K562 (cell line): Measurements from ENCODE around the gene SHISAL1. TPM values are rescaled to one million over a fixed set of nuclear protein-coding genes. Genes with fewer than 3 reads are reported as not detected.

ENCODE experiments used
- ATAC-seq: fragments of 200-7000 bp; cut with Tn5 transposase; 3 replicates; pipeline ENCODE4 v1.9.1; 2020; ENCODE audit warnings: moderate library complexity
- BruUV-seq: library from RNA; stranded (reverse); fragments of 400-500 nt; replicated peaks from 2 replicates; lab custom pipeline; 2021; lab: Mats Ljungman, UMichigan
- CTCF ChIA-PET: fragments of 300-600 bp; formaldehyde crosslinking; extraction: SDS; loops from one replicate; lab custom pipeline; 2021; ENCODE audit warnings: low intra/inter-chr PET ratio; lab: Yijun Ruan, JAX
- POLR2A ChIA-PET: fragments of 300-600, 350-650 bp; sonication (Branson Sonifier 250); formaldehyde crosslinking; extraction: SDS; loops from one replicate; lab custom pipeline; 2021; ENCODE audit warnings: antibody characterized with exemption, inconsistent platforms; lab: Yijun Ruan, JAX
- DNase-seq, 4 experiments: peaks; one replicate each; pipeline versions ENCODE4 v3.0.0 to v3.0.0-alpha.2; 2011 to 2018; ENCODE audit warnings: low spot score in 3 of 4, mixed read lengths in 3 of 4; ENCODE audit errors: extremely low read depth in 1 of 4
- FAIRE-seq: peaks from 2 replicates; lab custom pipeline; 2011; peaks lifted over from hg19 to GRCh38; lab: Jason Lieb, UNC
- H2AFZ ChIP-seq: 2 replicates; pipeline ENCODE4 v1.6.0; 2011; ENCODE audit warnings: low read depth, low read length, control low read depth, inconsistent platforms
- H3K27ac ChIP-seq: fragments of 200-600 bp; 3 replicates; pipeline ENCODE4 v1.8.0; 2011; ENCODE audit warnings: low read depth, mild to moderate bottlenecking, control low read depth, inconsistent platforms, low read length, moderate library complexity, mixed read lengths; ENCODE audit errors: extremely low read depth
- H3K27me3 ChIP-seq, 2 experiments: fragments of 300-600 bp in 1 of 2; 2 replicates in 1 of 2; 3 replicates in 1 of 2; pipeline versions ENCODE4 v1.6.0 to v1.8.0; 2011; ENCODE audit warnings: inconsistent platforms in 2 of 2, low read length in 2 of 2, mild to moderate bottlenecking in 1 of 2, mixed read lengths in 1 of 2, moderate library complexity in 1 of 2; ENCODE audit not compliant: control insufficient read depth in 2 of 2, insufficient read depth in 2 of 2
- H3K36me3 ChIP-seq: fragments of 300-600 bp; 3 replicates; pipeline ENCODE4 v1.8.0; 2011; ENCODE audit warnings: mild to moderate bottlenecking, low read length, inconsistent platforms; ENCODE audit not compliant: control insufficient read depth, insufficient read depth
- H3K4me1 ChIP-seq, 2 experiments: fragments of 200-600 bp in 1 of 2; replicated peaks in 1 of 2; 2 replicates in 1 of 2; 3 replicates in 1 of 2; pipeline versions ENCODE4 v1.5.1 to v1.8.0; 2011; ENCODE audit warnings: inconsistent platforms in 2 of 2, low read length in 2 of 2, mild to moderate bottlenecking in 1 of 2, mixed read lengths in 1 of 2, moderate library complexity in 1 of 2; ENCODE audit not compliant: control insufficient read depth in 2 of 2, insufficient read depth in 2 of 2
- H3K4me2 ChIP-seq: 2 replicates; pipeline ENCODE4 v1.6.1; 2011; ENCODE audit warnings: low read length, control low read depth, inconsistent platforms, mixed read lengths; ENCODE audit not compliant: insufficient read depth
- H3K4me3 ChIP-seq: fragments of 200-600 bp; sonication (generic), shearing (Covaris generic); 2 replicates; pipeline ENCODE4 v1.5.1; 2016; ENCODE audit warnings: control low read depth, inconsistent platforms
- H3K79me2 ChIP-seq: fragments of 200-600 bp; 3 replicates; pipeline ENCODE4 v1.8.0; 2011; ENCODE audit warnings: low read length, inconsistent platforms; ENCODE audit not compliant: control insufficient read depth, insufficient read depth
- H3K9ac ChIP-seq, 2 experiments: 2 replicates each; pipeline versions ENCODE4 v1.6.0 to v1.6.1; 2011; ENCODE audit warnings: low read depth in 2 of 2, low read length in 2 of 2, control low read depth in 1 of 2, inconsistent platforms in 1 of 2, mild to moderate bottlenecking in 1 of 2, mixed read lengths in 1 of 2; ENCODE audit not compliant: insufficient read depth in 1 of 2
- H3K9me1 ChIP-seq: one replicate; pipeline ENCODE4 v1.6.0; 2011; ENCODE audit warnings: inconsistent platforms, mild to moderate bottlenecking, low read length, moderate library complexity; ENCODE audit not compliant: control insufficient read depth, insufficient read depth
- H3K9me3 ChIP-seq: replicated peaks from 2 replicates; pipeline ENCODE4 v1.5.1; 2011; ENCODE audit warnings: low read depth, low read length, inconsistent platforms; ENCODE audit not compliant: control insufficient read depth, insufficient read depth
- H4K20me1 ChIP-seq: replicated peaks from 2 replicates; pipeline ENCODE4 v1.6.1; 2011; ENCODE audit warnings: low read length, inconsistent platforms, mixed read lengths; ENCODE audit not compliant: control insufficient read depth, insufficient read depth
- BCL6 ChIP-seq: fragments of 250-450 bp; sonication (Bioruptor Pico); IDR thresholded peaks from 2 replicates; pipeline ENCODE4 v1.4.0; 2020
- ERF ChIP-seq: fragments of 450-650 bp; formaldehyde crosslinking; IDR thresholded peaks from 2 replicates; pipeline ENCODE4 v1.4.0; 2020; ENCODE audit warnings: mild to moderate bottlenecking, mixed read lengths
- FIP1L1 ChIP-seq: fragments of 200-400 bp; formaldehyde crosslinking; IDR thresholded peaks from 2 replicates; pipeline ENCODE4 v1.6.1; 2018; ENCODE audit warnings: mild to moderate bottlenecking, low read depth, low read length; ENCODE audit not compliant: poor library complexity, severe bottlenecking
- GATAD2A ChIP-seq: fragments of 450-650 bp; IDR thresholded peaks from 2 replicates; pipeline ENCODE4 v1.6.1; 2017
- HNRNPUL1 ChIP-seq: fragments of 200-400 bp; formaldehyde crosslinking; IDR thresholded peaks from 2 replicates; pipeline ENCODE4 v1.6.1; 2017; ENCODE audit warnings: low read length
- LEF1 ChIP-seq: fragments of 450-650 bp; IDR thresholded peaks from 2 replicates; pipeline ENCODE4 v1.6.1; 2016; ENCODE audit warnings: mild to moderate bottlenecking
- PYGO2 ChIP-seq: fragments of 450-650 bp; IDR thresholded peaks from 2 replicates; pipeline ENCODE4 v1.6.1; 2016; ENCODE audit warnings: mild to moderate bottlenecking, missing genetic modification characterization, moderate library complexity, missing compliant biosample characterization
- RB1 ChIP-seq: fragments of 450-650 bp; IDR thresholded peaks from 2 replicates; pipeline ENCODE4 v1.6.1; 2017; ENCODE audit warnings: low read depth, mild to moderate bottlenecking
- RBM25 ChIP-seq: fragments of 200-400 bp; formaldehyde crosslinking; IDR thresholded peaks from 2 replicates; pipeline ENCODE4 v1.6.1; 2018; ENCODE audit warnings: low read length, low read depth, moderate library complexity; ENCODE audit not compliant: severe bottlenecking
- RCOR1 ChIP-seq, 2 experiments: IDR thresholded peaks; 2 replicates each; pipeline ENCODE4 v1.6.1; 2012; ENCODE audit warnings: low read depth in 2 of 2, low read length in 2 of 2, borderline replicate concordance in 1 of 2, improper control_type of control experiment in 1 of 2
- ZBED1 ChIP-seq: IDR thresholded peaks from 2 replicates; pipeline ENCODE4 v1.6.1; 2014
- ZFP36 ChIP-seq: fragments of 150-350 bp; IDR thresholded peaks from 2 replicates; pipeline ENCODE4 v1.6.1; 2018; ENCODE audit warnings: low read length, low read depth; ENCODE audit not compliant: partially characterized antibody
- ZNF436 ChIP-seq: fragments of 250-450, 450-650 bp; sonication (Bioruptor Pico); formaldehyde crosslinking; IDR thresholded peaks from 2 replicates; pipeline ENCODE4 v1.7.0; 2020; ENCODE audit warnings: mild to moderate bottlenecking
- WGBS: fragments of 100-300 bp; shearing (Covaris generic); methylation state at CpG from one replicate; pipeline ENCODE4 v1.1.6; 2016; ENCODE audit warnings: low coverage, mixed read lengths; ENCODE audit not compliant: insufficient coverage; ENCODE audit errors: missing lambda C conversion rate; 5-methylcytosine and 5-hydroxymethylcytosine counted together
- in situ Hi-C: fragments of 300-500 bp; cut with MboI; formaldehyde crosslinking; loops from 4 replicates; pipeline ENCODE4 v1.15.0; 2018; ENCODE audit warnings: inconsistent platforms, mixed read lengths
- intact Hi-C: fragments of 100-400 bp; cut with micrococcal nuclease; formaldehyde crosslinking; loops from 2 replicates; pipeline ENCODE4 v1.14.2; 2022
- polyA plus RNA-seq, 8 experiments: library from polyadenylated mRNA; depleted of rRNA in 4 of 8; stranded (reverse) in 5 of 8; unstranded in 3 of 8; fragments of >200 nt; fragmentation: Nextera tagmentation in 2 of 8; fragmentation: Illumina TruSeq in 1 of 8; extraction: Ambion mirVana in 2 of 8; extraction: Trizol in 1 of 8; gene quantifications; 2 replicates each; pipeline versions ENCODE4 v1.2.1 to v1.2.3, GENCODE V29; 2011 to 2014; ENCODE audit warnings: inconsistent platforms in 1 of 8, missing spikeins in 1 of 8
- total RNA-seq, 7 experiments: library from RNA; depleted of rRNA in 6 of 7; stranded (reverse); fragments of >200 nt in 6 of 7; fragmentation: Illumina TruSeq in 2 of 7; extraction: Trizol in 2 of 7; gene quantifications; 2 replicates each; pipeline versions ENCODE4 v1.2.1 to v1.2.3, GENCODE V29; 2011 to 2021; ENCODE audit warnings: low replicate concordance in 1 of 7
- TF ChIP-seq, protein P1 (sequence below): IDR thresholded peaks from 3 replicates; pipeline ENCODE4 v1.6.1; 2011; ENCODE audit warnings: borderline replicate concordance, mild to moderate bottlenecking; ENCODE audit not compliant: insufficient read length, insufficient read depth

SHISAL1 gene
- total and polyA plus RNA-seq, 9 of the 15 experiments (the other 6 are each of a cell fraction or from before 2014, with no cell fraction given) = not detected

GRCh38 chr22:44344407-44344806 is 31.7 kb upstream of the SHISAL1 start (continued):
- TF ChIP-seq BCL6 (CRISPR knock-in tag) = no peak
- TF ChIP-seq FIP1L1 = no peak
- no peak for TF ChIP-seq ERF (CRISPR knock-in tag)
- no peak for TF ChIP-seq HNRNPUL1
- TF ChIP-seq RB1 = no peak
- TF ChIP-seq ZBED1 = no peak
- TF ChIP-seq, protein P1, sequence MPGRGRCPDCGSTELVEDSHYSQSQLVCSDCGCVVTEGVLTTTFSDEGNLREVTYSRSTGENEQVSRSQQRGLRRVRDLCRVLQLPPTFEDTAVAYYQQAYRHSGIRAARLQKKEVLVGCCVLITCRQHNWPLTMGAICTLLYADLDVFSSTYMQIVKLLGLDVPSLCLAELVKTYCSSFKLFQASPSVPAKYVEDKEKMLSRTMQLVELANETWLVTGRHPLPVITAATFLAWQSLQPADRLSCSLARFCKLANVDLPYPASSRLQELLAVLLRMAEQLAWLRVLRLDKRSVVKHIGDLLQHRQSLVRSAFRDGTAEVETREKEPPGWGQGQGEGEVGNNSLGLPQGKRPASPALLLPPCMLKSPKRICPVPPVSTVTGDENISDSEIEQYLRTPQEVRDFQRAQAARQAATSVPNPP = no peak

- Histone ChIP-seq H4K20me1 (no peaks in the 10 kb centered on the region), H3K36me3 (no peaks in the 10 kb centered on the region), H3K9me3 (no peaks in the 10 kb centered on the region), H3K27me3 (peaks cover 0 to 5% of the 10 kb centered on the region in 2 experiments; a peak in 1 of 5 replicates), H3K4me3 (no peak overlapping the region), H3K4me2 (no peak overlapping the region), H3K4me1 (no peaks in the 10 kb centered on the region; a peak in 1 of 5 replicates), H2AFZ (no peak overlapping the region), H3K9me1 (no peaks in the 10 kb centered on the region), H3K27ac (no peak overlapping the region), H3K79me2 (no peaks in the 10 kb centered on the region), H3K9ac (no peak overlapping the region)
- FAIRE-seq = no peak
- WGBS = 0% methylated on average over 4 of the region's 5 CpGs
- ChIA-PET CTCF (no interaction called here), POLR2A (no interaction called here)
- intact Hi-C loops (no loop called here), in situ Hi-C loops (no loop called here)
- BruUV-seq = no TSS peak
- no peak for DNase-seq
- no peak for ATAC-seq
- no peak for TF ChIP-seq GATAD2A
- TF ChIP-seq PYGO2 (tag) = no peak
- 0 out of 4 replicates have a peak, but pooled peaks of 1 of the 2 experiments have one; percentile 15 for TF ChIP-seq RCOR1 (IDR thresholded peaks at IDR 0.05; ENCODE audit: borderline replicate concordance in 1 of 2, low read depth in 2 of 2, low read length in 2 of 2)
- TF ChIP-seq RBM25 = peak; percentile 42
- no peak for TF ChIP-seq LEF1
- no peak for TF ChIP-seq ZNF436 (CRISPR knock-in tag)
- TF ChIP-seq HNRNPUL1 = no peak
- peak; percentile 44 for TF ChIP-seq ZFP36
Measured at GRCh38 chr22:44342347-44342956, 29.7 kb upstream of the SHISAL1 start.
